Loucy (cell line): ENCODE results near the gene SRGAP1.
"Not testable (repeated sequence)": the region's sequence is repeated elsewhere in the genome, so short reads cannot be mapped to it uniquely, and the experiment has no call there.

Experiments used
- H2AFZ ChIP-seq: fragments of 200-600 bp; sonication (generic); 2 replicates; pipeline ENCODE4 v1.6.0; 2016; ENCODE audit warnings: antibody characterized with exemption, mild to moderate bottlenecking, low read length, moderate library complexity
- H3F3A ChIP-seq: fragments of 200-600 bp; 2 replicates; pipeline ENCODE4 v1.6.0; 2016; ENCODE audit warnings: antibody characterized with exemption, low read depth, mild to moderate bottlenecking
- H3K27me3 ChIP-seq: fragments of 200-600 bp; sonication (generic); 2 replicates; pipeline ENCODE4 v1.6.1; 2014; ENCODE audit warnings: low read length, mild to moderate bottlenecking; ENCODE audit not compliant: insufficient read depth, poor library complexity, severe bottlenecking
- H3K36me3 ChIP-seq: fragments of 200-600 bp; sonication (generic); 2 replicates; pipeline ENCODE4 v1.6.1; 2016; ENCODE audit warnings: low read length; ENCODE audit not compliant: insufficient read depth
- H3K4me1 ChIP-seq: fragments of 200-600 bp; sonication (generic); 2 replicates; pipeline ENCODE4 v1.5.1; 2014; ENCODE audit warnings: low read length, mild to moderate bottlenecking; ENCODE audit not compliant: insufficient read depth, poor library complexity, severe bottlenecking
- H3K4me2 ChIP-seq: fragments of 200-600 bp; sonication (generic); 2 replicates; pipeline ENCODE4 v1.6.0; 2014; ENCODE audit warnings: antibody characterized with exemption, low read length, low read depth, mild to moderate bottlenecking; ENCODE audit not compliant: poor library complexity, severe bottlenecking
- H3K4me3 ChIP-seq: fragments of 200-600 bp; sonication (generic); 2 replicates; pipeline ENCODE4 v1.5.1; 2014; ENCODE audit warnings: low read length, mild to moderate bottlenecking, mixed read lengths; ENCODE audit not compliant: poor library complexity, severe bottlenecking
- H3K79me2 ChIP-seq: fragments of 200-600 bp; sonication (generic); 2 replicates; pipeline ENCODE4 v1.6.1; 2014; ENCODE audit warnings: low read length; ENCODE audit not compliant: insufficient read depth
- H3K9ac ChIP-seq: fragments of 200-600 bp; sonication (generic); 2 replicates; pipeline ENCODE4 v1.6.0; 2014; ENCODE audit warnings: mild to moderate bottlenecking, low read depth, low read length, moderate library complexity; ENCODE audit not compliant: poor library complexity, severe bottlenecking
- H3K9me2 ChIP-seq: fragments of 200-600 bp; sonication (generic); replicated peaks from 2 replicates; pipeline ENCODE4 v1.6.1; 2016; ENCODE audit warnings: low read depth, low read length, mixed read lengths
- H3K9me3 ChIP-seq: fragments of 200-600 bp; sonication (generic); 2 replicates; pipeline ENCODE4 v1.6.1; 2014; ENCODE audit warnings: mild to moderate bottlenecking, antibody characterized with exemption, low read length, low read depth; ENCODE audit not compliant: insufficient read depth
- H4K20me1 ChIP-seq: fragments of 200-600 bp; sonication (generic); 2 replicates; pipeline ENCODE4 v1.6.0; 2014; ENCODE audit warnings: antibody characterized with exemption, low read length, mild to moderate bottlenecking; ENCODE audit not compliant: insufficient read depth, poor library complexity, severe bottlenecking
- CTCF ChIP-seq: fragments of 200-600 bp; sonication (generic); conservative IDR thresholded peaks from 2 replicates; pipeline ENCODE4 v1.5.1; 2014; ENCODE audit warnings: mild to moderate bottlenecking, antibody characterized with exemption, low read length
- EZH2phosphoT487 ChIP-seq: fragments of 200-600 bp; IDR thresholded peaks from 2 replicates; pipeline ENCODE4 v1.6.1; 2018; ENCODE audit warnings: antibody characterized with exemption, mild to moderate bottlenecking, moderate library complexity, borderline replicate concordance

The SRGAP1 gene

GRCh38 chr12:63853978-63854377, 9.5 kb downstream of the SRGAP1 start:
- Histone ChIP-seq H3K27me3 (no peaks in the 10 kb centered on the region), H3K4me2 (no peak overlapping the region), H3F3A (no peaks in the 10 kb centered on the region), H3K4me3 (no peak overlapping the region), H3K36me3 (no peaks in the 10 kb centered on the region), H2AFZ (no peak overlapping the region), H3K4me1 (no peaks in the 10 kb centered on the region), H3K9ac (no peak overlapping the region), H3K79me2 (no peaks in the 10 kb centered on the region), H4K20me1 (no peaks in the 10 kb centered on the region), H3K9me3 (no peaks in the 10 kb centered on the region), H3K9me2 (no peaks in the 10 kb centered on the region)
- no peak for TF ChIP-seq CTCF
- TF ChIP-seq EZH2phosphoT487 = no peak

GRCh38 chr12:63855299-63855698, 10.8 kb downstream of the SRGAP1 start:
- no peak overlapping the region for H3K4me2 ChIP-seq
- H3K79me2 ChIP-seq = no peaks in the 10 kb centered on the region
- H4K20me1 ChIP-seq = no peaks in the 10 kb centered on the region
- no peak overlapping the region for H3K9ac ChIP-seq
- H3K9me3 ChIP-seq = no peaks in the 10 kb centered on the region
- no peaks in the 10 kb centered on the region for H3F3A ChIP-seq
- no peak overlapping the region for H3K4me3 ChIP-seq
- no peaks in the 10 kb centered on the region for H3K9me2 ChIP-seq
- no peaks in the 10 kb centered on the region for H3K4me1 ChIP-seq
- H2AFZ ChIP-seq = no peak overlapping the region
- no peaks in the 10 kb centered on the region for H3K36me3 ChIP-seq
- H3K27me3 ChIP-seq = no peaks in the 10 kb centered on the region
- TF ChIP-seq EZH2phosphoT487 (no peak), CTCF (no peak)

- no peaks in the 10 kb centered on the region for H3K9me3 ChIP-seq
Observed at GRCh38 chr12:63857771-63858670, 13.5 kb downstream of the SRGAP1 start.

GRCh38 chr12:63859880-63860279, 15.4 kb downstream of the SRGAP1 start:
- H3K36me3 ChIP-seq, H3K27me3 ChIP-seq, H3K9me3 ChIP-seq, H4K20me1 ChIP-seq, H3K4me2 ChIP-seq, H3K4me3 ChIP-seq, H3K79me2 ChIP-seq, H3K9me2 ChIP-seq, H3F3A ChIP-seq, H3K9ac ChIP-seq, H2AFZ ChIP-seq, H3K4me1 ChIP-seq: not testable (repeated sequence)

More at GRCh38 chr12:63857771-63858670, 13.5 kb downstream of the SRGAP1 start:
- no peak overlapping the region for H3K4me2 ChIP-seq
- no peak overlapping the region for H3K9ac ChIP-seq
- H3K36me3 ChIP-seq = no peaks in the 10 kb centered on the region
- no peak for TF ChIP-seq CTCF
- TF ChIP-seq EZH2phosphoT487 = no peak
- no peaks in the 10 kb centered on the region for H3K79me2 ChIP-seq
- no peaks in the 10 kb centered on the region for H3K9me2 ChIP-seq
- H3K27me3 ChIP-seq = no peaks in the 10 kb centered on the region
- H4K20me1 ChIP-seq = no peaks in the 10 kb centered on the region
- H3K4me1 ChIP-seq = no peaks in the 10 kb centered on the region
- H3F3A ChIP-seq = no peaks in the 10 kb centered on the region
- H2AFZ ChIP-seq = no peak overlapping the region
- H3K4me3 ChIP-seq = no peak overlapping the region
